ENCODE data around the gene PARL. TPM values are rescaled to one million over a fixed set of nuclear protein-coding genes. Genes with fewer than 3 reads are reported as not detected.

The PARL gene
- total RNA-seq, 1 experiment from 2014 or later = 55.7 TPM

DNA sequence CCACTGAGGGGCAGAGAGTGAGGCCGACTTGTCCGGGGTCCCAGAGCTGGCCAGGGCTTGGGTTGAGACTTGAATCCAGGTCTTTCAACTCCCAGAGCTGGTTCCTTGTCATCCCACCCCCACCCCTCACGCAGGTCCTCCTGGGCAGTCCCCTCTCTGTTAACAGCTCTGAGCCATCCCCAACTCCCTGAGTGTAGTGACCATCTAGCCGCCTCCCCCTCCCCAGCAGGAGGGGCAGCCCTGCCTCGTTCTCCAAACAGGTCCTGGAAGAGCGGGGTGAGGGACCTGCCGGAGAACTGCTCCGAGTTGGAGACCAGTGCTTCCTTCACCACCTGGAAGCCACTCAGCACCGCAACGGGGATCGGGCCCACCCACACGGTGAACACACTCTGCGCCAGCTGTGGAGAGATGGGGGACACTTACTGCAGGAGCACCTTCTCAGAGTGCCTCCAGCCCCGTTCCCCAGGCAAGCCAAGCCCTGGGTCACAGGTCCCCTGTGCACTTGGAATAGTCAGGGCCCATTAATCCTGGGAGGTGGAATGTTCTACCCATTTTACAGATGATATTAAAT lies 24.4 kb upstream of the PARL start:
- no peak overlapping the region for H3K4me3 ChIP-seq
- no peaks in the 10 kb centered on the region for H3K36me3 ChIP-seq
- no peak for DNase-seq
- no peaks in the 10 kb centered on the region; the same call in 1 of the 2 replicates for H3K27me3 ChIP-seq
- no peaks in the 10 kb centered on the region for H3K9me3 ChIP-seq

DNA sequence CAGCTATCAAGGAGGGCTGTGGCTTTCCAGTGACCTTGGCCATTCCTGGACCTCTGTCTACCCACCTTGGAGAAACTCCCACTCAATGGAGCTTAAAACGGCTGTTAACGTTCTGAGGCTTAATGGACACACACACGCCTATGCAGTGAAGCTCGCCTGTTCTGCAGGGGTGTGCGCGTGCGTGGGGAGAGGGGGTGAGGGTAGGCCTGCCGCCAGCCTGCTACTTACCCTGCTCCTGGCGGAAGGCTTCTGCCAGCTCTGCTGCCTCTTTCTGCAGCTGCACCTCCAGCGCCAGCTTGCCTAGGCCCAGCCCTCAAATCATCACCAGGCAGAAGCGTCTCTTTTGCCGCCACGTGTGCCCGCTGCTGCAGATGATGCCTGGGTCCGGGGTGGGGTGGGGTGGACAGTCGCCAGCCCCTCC lies 23.2 kb upstream of the PARL start:
- Histone ChIP-seq H3K27me3 (peaks cover 2% of the 10 kb centered on the region; the same call in 1 of the 2 replicates), H3K9me3 (no peaks in the 10 kb centered on the region), H3K4me3 (no peak overlapping the region), H3K36me3 (no peaks in the 10 kb centered on the region)
- no peak for DNase-seq

DNA sequence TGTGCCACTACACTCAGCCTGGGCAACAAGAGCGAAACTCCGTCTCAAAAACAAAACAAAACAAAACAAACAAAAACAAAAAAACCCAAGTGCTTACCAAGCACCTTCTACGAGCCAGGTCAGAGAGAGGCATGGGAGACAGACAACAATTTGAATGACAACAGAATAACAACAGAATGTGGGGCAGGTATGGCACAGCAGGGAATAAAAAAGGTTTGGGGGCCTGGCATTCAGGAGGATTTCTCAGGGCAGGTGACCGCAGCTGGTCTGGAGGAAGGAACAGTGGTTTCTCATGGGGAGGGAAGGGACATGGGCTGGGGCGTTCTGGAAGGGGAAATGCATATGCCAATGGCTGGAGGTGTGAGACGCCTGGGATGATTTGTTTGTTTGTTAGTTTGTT lies 22.5 kb upstream of the PARL start:
- Histone ChIP-seq H3K4me3 (no peak overlapping the region), H3K36me3 (no peaks in the 10 kb centered on the region), H3K9me3 (no peaks in the 10 kb centered on the region), H3K27me3 (peaks cover 5% of the 10 kb centered on the region; the same call in 1 of the 2 replicates)
- DNase-seq = no peak

DNA sequence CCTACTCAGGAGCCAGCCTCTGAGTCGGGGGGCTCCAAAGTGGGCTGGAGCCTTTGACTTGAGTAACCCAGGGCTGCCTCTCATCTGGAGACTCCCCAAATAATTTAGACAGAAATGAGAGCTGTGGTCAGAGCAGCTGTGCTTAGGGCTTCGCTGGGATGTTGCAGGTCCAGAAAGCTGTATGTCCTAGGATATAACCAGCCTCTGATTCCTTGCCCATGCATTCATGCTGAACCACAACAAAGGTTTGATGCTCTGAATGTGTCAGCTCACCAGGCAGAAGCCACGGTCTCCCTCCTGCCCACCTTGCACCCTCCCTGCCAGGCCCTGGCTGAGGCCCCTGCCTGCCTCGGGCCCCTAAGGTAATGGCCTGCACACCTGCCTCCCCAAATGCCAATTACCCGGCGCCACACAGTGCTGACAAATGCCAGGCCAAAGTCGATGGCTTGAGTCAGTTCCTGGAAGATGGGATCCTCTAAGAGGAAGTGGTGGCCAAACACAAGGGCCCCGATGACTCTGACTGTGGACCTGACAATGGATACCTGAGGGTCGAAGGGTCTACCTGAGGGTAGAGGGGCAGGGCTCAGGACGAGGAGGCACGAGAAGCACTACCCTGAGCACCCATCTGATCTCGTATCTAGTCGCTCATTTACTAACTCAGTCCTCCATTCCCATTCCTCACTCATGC lies 21.7 kb upstream of the PARL start:
- H3K36me3 ChIP-seq = no peaks in the 10 kb centered on the region
- no peaks in the 10 kb centered on the region for H3K9me3 ChIP-seq
- peaks cover 8% of the 10 kb centered on the region; the same call in 1 of the 2 replicates for H3K27me3 ChIP-seq
- no peak for DNase-seq
- no peak overlapping the region for H3K4me3 ChIP-seq

DNA sequence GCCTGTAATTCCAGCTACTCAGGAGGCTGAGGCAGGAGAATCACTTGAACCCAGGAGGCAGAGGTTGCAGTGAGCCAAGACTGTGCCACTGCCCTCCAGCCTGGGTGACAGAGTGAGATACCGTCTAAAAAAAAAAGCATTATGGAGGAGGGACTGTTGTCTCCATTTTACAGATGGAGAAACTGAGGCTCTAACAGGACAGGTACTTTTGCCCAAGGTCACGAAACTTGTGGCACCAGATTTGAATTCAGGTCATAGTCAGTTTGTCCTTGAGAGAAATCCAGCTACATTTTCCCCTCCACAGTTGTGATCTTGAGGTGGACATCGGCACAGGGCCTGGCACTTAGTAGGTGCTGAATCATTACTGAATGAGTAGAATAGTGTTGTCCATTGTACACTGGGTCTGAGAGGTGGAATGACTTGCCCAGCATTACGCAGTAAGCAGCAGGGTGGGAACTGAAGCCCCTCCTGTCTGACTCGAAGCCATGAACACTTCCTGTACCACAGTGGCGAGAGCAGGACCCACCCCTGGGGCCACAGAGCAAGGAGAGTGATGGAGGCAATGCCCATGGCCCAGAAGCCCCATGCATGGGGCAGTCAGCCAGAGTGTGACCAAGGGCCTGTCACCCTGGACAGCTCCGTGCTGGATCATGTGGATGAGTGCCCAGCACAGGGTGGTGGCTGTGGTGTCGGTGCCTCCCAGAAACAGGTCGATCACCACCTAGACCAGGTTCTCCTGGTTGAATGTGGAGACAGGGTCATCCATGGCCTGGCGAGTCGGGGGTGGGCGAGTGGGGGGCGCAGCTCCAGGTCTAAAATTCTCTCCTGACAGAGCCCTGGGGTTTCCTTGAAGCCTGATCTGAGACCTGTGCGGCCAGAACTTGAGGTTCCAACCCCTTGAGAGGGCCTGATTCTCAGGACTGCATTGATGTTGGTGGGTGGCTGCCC lies 20.4 kb upstream of the PARL start:
- no peaks in the 10 kb centered on the region for H3K36me3 ChIP-seq
- no peak for DNase-seq
- peaks cover 8% of the 10 kb centered on the region; the same call in 1 of the 2 replicates for H3K27me3 ChIP-seq
- no peak overlapping the region for H3K4me3 ChIP-seq
- no peaks in the 10 kb centered on the region for H3K9me3 ChIP-seq

DNA sequence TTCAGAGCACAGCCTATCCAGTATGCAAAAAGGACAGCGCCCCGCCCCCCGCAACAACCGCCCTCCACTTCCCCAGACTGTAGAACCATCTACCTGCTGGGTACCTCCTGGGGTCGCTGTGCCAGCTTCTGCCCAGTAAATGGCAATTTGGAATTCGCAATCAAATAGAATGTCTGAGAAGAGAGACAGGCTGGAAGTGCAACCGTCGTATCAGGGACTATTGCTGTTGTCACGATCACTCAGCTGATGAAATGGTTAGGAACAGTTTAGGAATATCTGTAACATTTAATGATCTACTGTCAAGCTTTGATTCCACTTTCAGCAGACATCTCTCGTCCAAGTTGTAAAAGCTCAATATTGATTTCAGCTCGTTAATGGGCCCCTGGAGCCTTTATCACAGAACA lies 13.3 kb upstream of the PARL start:
- Histone ChIP-seq H3K9me3 (no peaks in the 10 kb centered on the region), H3K36me3 (no peaks in the 10 kb centered on the region), H3K27me3 (peaks cover 8% of the 10 kb centered on the region; the same call in 1 of the 2 replicates)

DNA sequence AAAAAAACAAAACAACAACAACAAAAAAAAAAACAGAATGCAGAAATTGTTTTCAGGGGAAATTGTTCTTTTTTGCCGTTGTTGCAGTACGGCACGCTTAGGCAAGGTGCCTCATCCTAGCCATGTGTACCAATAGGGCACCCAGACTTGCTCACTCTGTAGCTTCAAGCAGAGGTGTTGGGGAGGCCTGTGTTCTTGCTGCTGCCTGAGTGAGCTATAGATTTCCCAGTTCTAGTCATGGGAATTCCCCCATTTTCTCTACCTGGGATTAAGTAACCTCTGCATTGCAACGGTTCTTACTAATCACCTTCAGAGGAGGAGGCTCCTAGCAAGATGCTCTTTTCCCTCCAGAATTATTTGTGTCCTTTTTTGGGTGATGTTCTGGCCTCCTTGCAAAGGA lies 12.9 kb upstream of the PARL start:
- Histone ChIP-seq H3K36me3 (no peaks in the 10 kb centered on the region), H3K9me3 (no peaks in the 10 kb centered on the region), H3K27me3 (peaks cover 5% of the 10 kb centered on the region; the same call in 1 of the 2 replicates), H3K4me3 (no peak overlapping the region)
- DNase-seq = no peak

More for the DNA sequence above, 13.3 kb upstream of the PARL start:
- H3K4me3 ChIP-seq = no peak overlapping the region
- DNase-seq = no peak

DNA sequence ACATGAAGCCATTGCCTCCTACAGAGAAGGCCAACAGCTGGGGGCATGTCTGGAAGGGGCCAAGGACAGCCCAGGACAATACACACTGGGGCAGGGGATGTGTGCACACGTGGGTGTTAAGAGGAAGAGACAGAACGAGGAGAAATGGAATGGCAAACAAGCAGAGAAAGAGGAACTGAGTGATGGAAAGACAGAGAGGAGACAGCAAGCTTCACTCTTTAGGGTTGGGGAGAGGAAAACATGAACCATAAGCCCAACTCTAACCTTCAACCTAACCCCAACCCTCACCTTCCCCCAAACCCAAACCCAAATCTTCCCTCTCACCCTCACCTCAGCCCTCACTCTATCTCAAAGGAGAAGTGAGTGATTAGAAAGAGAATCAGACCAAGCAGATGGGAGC lies 11.9 kb upstream of the PARL start:
- Histone ChIP-seq H3K4me3 (no peak overlapping the region), H3K36me3 (no peaks in the 10 kb centered on the region), H3K27me3 (peaks cover 2% of the 10 kb centered on the region; the same call in 1 of the 2 replicates), H3K9me3 (no peaks in the 10 kb centered on the region)
- DNase-seq = no peak

DNA sequence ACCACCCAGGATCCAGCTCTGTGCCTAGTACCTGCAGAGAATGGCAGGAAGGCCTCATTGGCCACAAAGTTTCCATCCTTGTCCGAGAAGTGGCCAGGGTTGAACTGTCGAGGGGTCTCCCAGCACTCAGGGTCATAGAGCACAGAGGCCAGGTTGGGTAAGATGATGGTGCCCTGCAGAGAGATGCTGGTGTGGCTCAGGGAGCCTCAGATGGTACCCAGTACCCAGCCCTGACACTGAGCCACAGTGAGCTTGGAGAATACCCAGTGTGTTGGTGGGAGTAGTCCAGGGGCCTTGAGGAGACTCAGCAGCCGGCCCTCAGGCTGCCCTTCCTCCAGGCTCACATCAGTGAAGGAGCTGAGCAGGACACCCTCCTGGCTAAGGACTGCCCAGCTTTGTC lies 11.5 kb upstream of the PARL start:
- no peak for DNase-seq
- Histone ChIP-seq H3K36me3 (no peaks in the 10 kb centered on the region), H3K27me3 (peaks cover 2% of the 10 kb centered on the region; the same call in 1 of the 2 replicates), H3K9me3 (no peaks in the 10 kb centered on the region), H3K4me3 (no peak overlapping the region)

DNA sequence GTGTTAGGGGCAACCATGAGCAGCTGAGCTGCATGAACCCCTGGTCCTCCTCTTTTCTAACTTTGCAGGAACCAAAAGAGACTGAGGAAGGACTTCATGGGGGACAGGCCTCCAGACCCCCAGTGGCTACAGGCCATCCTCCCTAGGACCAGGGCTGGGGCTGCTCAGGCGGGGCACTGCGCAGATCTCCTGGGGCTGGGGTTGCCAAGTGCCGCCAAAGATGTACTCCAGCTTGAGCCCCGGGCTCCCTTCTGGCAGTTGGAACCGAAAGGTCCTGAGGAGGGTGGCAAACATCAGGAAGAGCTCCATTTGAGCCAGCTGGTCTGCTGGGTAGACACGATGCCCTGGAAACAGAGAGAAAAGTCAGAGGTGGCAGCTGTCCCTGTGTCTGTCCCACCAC lies 11.1 kb upstream of the PARL start:
- Histone ChIP-seq H3K27me3 (peaks cover 4% of the 10 kb centered on the region; the same call in 1 of the 2 replicates), H3K9me3 (no peaks in the 10 kb centered on the region), H3K36me3 (no peaks in the 10 kb centered on the region), H3K4me3 (no peak overlapping the region)
- DNase-seq = no peak

DNA sequence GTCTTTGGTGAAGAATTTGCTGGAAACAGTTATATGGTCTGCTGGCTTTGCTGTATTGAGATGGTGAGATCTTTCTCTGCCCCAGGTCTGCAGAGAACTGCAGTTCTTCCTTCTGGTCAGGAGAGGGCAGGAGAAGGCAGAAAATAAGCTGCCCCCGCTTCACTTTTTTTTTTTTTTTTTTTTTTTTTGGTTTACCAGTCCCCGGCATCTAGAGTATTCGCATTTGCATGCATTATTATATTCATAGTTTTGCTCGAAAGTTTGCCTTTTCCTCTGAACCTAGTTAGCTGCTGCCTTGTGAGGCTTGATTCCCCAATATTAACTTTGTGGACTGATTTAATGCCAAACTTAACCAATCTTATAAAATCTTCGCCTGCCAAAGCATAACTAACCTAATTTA lies 10.6 kb upstream of the PARL start:
- Histone ChIP-seq H3K4me3 (no peak overlapping the region), H3K27me3 (peaks cover 8% of the 10 kb centered on the region; the same call in 1 of the 2 replicates), H3K36me3 (no peaks in the 10 kb centered on the region), H3K9me3 (no peaks in the 10 kb centered on the region)
- DNase-seq = no peak

DNA sequence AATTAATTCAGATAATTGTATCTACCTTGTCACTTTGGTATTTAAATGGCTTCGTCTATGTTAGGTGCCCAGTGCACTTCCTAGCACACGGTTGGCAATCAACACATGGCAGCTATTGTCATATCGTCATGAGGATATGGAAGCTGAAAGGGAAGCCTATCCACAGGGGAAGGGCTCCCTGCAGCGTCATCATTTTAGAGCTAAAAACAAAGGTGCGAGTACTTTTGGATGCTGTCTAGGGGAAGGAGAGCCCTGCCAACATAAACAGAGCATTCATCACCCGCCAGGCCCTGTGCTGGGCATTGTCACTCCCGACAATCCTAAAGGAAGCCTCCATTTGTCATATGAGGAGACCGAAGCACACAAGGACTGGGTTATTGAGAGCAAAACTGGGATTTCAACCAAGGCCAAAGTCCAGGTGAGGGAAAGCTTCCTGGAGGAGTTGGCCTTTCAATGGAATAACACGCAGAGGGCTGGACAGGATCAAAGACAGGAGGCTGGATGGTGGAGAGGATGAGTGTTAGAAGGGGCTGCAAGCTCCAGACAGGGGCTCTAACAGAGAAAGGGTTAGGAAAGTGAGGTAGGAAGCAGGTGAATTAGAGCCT lies 8.0 kb upstream of the PARL start:
- Histone ChIP-seq H3K4me3 (no peak overlapping the region), H3K9me3 (no peaks in the 10 kb centered on the region), H3K27me3 (peaks cover 6% of the 10 kb centered on the region; the same call in 1 of the 2 replicates), H3K36me3 (no peaks in the 10 kb centered on the region)
- DNase-seq = no peak

DNA sequence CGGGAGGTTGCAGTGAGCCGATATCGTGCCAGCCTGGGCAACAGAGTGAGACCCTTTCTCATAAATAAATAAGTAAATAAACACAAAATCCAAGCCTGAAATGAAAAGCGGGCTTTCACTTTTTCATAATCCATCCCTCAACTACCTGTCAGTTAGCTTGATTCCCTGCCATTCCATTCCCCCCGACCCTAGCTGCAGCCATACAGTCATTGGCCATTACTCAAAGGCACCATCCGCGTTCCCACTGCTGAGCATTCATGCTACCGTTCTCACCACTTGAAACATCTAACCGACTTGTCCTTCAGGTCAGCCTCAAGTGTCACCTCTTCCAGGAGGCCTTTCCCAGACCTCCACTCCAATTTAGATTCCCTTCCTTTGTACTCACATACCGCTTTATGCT lies 1.1 kb upstream of the PARL start:
- no peak for DNase-seq
- H3K27me3 ChIP-seq = peaks cover 4% of the 10 kb centered on the region; the same call in 1 of the 2 replicates
- H3K4me3 ChIP-seq = no peak overlapping the region
- peaks cover 8% of the 10 kb centered on the region for H3K36me3 ChIP-seq
- H3K9me3 ChIP-seq = no peaks in the 10 kb centered on the region

DNA sequence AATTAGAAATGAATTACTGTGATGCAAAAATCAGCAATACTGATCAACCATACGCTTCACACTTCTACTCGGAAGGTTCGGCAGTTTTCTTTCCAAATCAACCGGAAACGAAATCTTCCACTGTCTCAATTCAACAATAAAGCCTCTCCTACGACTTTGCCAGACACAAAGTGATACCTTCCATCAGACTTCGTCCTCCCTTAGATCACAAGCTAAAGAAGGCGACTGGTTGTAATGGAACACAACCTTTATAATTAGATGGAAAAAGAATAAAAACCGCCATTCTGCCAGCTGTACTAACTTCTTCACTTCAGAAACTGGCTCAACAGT lies 618 bp downstream of the PARL start:
- DNase-seq = no peak
- Histone ChIP-seq H3K27me3 (no peaks in the 10 kb centered on the region), H3K36me3 (peaks cover 16% of the 10 kb centered on the region), H3K4me3 (peak overlapping the region; percentile 86), H3K9me3 (no peaks in the 10 kb centered on the region)

DNA sequence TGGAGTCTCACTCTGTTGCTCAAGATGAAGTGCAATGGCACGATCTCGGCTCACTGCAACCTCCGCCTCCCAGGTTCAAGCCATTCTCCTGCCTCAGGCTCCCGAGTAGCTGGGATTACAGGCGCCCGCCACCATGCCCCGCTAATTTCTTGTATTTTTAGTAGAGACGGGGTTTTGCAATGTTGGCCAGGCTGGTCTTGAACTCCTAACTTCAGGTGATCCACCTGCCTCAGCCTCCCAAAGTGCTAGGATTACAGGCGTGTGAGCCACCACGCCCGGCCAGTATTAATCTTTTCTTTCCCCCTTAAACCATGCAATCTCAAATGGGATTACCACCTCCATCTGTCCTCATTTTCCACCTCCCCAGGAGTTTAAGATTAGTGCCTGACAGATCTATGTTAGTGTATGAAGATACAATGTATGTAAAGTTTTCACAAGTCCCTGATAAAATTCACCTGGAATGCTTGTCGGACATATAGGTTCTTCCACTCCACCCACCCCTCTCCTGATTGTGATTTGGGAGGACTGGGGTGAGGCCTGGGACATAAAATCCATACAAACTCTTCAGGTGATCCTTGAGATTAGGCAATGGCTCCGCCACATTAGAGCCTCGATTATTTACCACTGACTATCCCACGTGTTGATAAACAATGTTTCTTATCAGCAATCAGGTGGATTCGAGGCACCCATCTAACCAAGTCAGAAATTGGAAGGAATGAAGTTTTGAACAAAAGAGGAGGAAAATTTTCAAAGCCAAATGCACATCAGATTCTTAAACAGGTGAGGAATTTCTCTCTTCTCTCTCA lies 1.2 kb downstream of the PARL start:
- H3K9me3 ChIP-seq = no peaks in the 10 kb centered on the region
- no peaks in the 10 kb centered on the region for H3K27me3 ChIP-seq
- no peak for DNase-seq

DNA sequence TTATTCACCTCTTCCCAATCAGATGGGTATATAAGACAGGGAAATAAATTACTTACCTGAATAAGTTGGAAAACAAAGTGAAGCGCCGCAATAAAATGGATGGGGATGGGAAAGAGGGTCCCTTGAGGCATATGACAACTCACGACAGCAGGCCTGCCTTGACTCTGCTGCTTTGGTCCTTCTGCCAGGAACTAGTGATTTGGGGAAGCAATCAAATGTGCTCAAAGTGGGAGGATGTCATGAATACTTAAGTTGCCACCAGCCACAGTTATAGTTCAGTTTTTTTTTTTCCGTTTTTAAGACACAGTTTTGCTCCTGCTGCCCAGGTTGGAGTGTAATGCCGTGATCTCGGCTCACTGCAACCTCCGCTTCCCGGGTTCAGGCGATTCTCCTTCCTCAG lies 4.6 kb downstream of the PARL start:
- Histone ChIP-seq H3K4me3 (no peak overlapping the region), H3K27me3 (no peaks in the 10 kb centered on the region), H3K36me3 (peaks cover 47% of the 10 kb centered on the region), H3K9me3 (no peaks in the 10 kb centered on the region)
- no peak for DNase-seq

More for the DNA sequence above, 1.2 kb downstream of the PARL start:
- Histone ChIP-seq H3K36me3 (peaks cover 22% of the 10 kb centered on the region), H3K4me3 (peak overlapping the region; percentile 86)
